ENCODE measurements around the gene PIP5KL1.
A peak's percentile ranks its signal among the peaks of the same experiment; 100 is the strongest.

PIP5KL1 gene

DNA sequence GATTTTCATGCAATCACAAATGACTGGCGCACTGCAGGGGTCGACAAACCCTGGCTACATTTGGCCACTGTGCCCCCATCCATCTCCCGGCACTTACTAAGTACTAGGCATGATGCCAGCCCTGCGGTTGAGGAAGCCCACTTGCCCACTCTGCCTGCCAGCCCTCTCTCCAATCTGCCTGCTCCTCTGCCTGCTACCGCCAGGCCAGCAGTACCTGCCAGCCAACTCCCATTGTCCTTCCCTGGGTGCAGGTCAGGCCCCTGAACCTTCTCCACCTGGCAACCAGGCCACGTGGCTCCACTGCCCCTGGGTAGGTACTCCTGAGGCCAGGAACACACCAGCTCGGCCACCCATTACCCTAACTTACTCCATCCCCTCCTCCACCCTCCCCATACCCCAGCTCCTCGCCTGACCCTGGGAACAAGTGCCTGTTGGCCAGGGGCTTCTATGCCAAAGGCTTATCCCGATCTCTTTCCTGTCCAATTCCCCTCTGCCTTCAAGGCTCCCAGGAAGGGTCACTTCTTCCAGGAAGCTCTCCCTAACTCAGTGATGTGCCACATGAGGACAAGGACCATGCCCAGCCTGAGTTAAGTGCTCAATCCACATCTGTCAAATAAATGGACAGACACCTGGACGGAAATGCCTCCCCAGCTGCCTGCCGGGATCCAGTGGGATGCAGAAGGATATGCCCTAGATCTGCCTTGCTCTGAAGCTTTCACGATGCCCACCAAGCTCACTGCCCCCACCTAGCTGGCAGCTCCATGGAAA is 43.6 kb upstream of the PIP5KL1 start:
- DNase-seq (ENCODE audit: low read depth), result no peak
- no peak overlapping the region for H3K4me3 ChIP-seq (ENCODE audit: low read depth, low read length)
- TF ChIP-seq MYC (IDR thresholded peaks at IDR 0.05; ENCODE audit: low read depth, low read length) (no peak), POLR2A (IDR thresholded peaks at IDR 0.05; ENCODE audit: extremely low read depth, insufficient read length) (no peak)
- TF ChIP-seq, protein P1, sequence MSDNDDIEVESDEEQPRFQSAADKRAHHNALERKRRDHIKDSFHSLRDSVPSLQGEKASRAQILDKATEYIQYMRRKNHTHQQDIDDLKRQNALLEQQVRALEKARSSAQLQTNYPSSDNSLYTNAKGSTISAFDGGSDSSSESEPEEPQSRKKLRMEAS (IDR thresholded peaks at IDR 0.05; ENCODE audit: low read depth, low read length), result no peak
- TF ChIP-seq, protein P2, sequence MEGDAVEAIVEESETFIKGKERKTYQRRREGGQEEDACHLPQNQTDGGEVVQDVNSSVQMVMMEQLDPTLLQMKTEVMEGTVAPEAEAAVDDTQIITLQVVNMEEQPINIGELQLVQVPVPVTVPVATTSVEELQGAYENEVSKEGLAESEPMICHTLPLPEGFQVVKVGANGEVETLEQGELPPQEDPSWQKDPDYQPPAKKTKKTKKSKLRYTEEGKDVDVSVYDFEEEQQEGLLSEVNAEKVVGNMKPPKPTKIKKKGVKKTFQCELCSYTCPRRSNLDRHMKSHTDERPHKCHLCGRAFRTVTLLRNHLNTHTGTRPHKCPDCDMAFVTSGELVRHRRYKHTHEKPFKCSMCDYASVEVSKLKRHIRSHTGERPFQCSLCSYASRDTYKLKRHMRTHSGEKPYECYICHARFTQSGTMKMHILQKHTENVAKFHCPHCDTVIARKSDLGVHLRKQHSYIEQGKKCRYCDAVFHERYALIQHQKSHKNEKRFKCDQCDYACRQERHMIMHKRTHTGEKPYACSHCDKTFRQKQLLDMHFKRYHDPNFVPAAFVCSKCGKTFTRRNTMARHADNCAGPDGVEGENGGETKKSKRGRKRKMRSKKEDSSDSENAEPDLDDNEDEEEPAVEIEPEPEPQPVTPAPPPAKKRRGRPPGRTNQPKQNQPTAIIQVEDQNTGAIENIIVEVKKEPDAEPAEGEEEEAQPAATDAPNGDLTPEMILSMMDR (IDR thresholded peaks at IDR 0.05; ENCODE audit: low read depth, low read length), result no peak

DNA sequence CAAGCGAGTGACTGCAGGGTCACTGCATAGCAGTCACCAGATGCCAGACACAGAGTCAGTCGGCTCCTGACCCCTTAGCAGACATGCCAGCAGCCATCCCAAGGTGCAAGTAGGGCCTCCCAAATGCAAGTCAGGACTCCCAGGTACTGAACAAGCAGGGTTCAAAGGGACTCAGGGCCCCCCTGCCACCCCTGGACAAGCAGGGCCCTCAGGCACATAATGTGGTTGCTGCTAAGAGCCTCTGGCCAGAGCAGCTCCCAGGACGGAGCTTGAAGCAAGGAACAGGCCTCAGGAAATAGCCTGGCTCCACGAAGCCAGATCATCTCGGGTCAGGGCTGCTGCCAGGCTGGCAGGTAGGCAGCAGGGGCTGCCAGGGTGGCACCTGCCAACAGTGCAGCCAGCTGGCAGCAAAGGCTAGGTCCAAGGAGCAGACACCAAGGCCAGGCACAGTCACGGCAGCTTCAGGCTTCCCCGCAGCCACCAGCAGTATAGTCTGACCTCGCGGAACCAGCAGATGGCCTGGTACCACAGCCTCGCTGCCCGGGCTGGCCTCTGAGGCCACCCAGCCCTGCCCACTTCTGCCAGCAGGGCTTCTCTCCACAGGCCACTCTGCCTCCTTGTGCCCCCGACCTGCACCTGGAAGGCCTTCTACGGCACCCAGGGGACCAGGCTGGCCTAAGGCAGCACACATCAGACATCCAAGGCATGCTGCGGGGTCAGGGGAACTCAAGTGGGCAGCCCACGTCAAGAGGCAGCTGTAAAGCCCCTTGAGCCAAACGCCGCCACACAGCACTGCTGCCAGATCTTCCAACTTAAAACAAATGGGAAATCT is 42.8 kb upstream of the PIP5KL1 start:
- TF ChIP-seq MYC (IDR thresholded peaks at IDR 0.05; ENCODE audit: low read depth, low read length), result no peak
- TF ChIP-seq, protein P2 (IDR thresholded peaks at IDR 0.05; ENCODE audit: low read depth, low read length), result no peak
- TF ChIP-seq, protein P1 (IDR thresholded peaks at IDR 0.05; ENCODE audit: low read depth, low read length), result no peak
- TF ChIP-seq POLR2A (IDR thresholded peaks at IDR 0.05; ENCODE audit: extremely low read depth, insufficient read length), result no peak
- no peak for DNase-seq (ENCODE audit: low read depth)
- H3K4me3 ChIP-seq (ENCODE audit: low read depth, low read length), result no peak overlapping the region

DNA sequence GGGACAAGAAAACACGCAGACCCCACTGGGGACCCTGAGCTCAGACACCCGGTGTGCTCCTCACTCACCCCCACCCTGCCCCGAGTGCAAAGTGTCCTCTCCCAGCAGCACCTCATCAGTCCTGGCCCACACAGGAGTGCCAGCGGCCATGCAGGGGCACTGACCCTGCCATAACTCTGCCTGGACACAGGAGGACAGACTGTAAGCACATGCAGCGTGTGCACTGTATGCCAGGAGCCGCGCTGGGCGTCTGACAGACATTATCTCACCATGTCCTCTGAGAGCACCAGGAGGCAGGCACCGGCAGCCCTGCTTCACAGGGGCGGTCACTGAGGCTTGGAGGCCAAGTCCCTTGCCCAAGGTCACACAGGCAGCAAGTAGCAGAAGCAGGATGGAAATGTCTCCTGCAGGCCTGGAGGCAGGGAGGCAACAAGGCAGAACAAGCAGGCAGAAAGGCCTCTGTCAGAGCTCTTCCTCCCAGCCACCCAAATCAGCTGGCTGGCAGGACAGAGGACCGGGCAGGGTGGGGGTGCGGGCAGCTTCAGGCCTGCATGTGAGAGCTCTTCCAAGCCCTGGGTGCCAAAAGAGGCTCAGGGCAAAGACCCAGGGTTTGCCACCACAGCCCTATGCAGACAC is 41.8 kb upstream of the PIP5KL1 start:
- DNase-seq (ENCODE audit: low read depth), result no peak

DNA sequence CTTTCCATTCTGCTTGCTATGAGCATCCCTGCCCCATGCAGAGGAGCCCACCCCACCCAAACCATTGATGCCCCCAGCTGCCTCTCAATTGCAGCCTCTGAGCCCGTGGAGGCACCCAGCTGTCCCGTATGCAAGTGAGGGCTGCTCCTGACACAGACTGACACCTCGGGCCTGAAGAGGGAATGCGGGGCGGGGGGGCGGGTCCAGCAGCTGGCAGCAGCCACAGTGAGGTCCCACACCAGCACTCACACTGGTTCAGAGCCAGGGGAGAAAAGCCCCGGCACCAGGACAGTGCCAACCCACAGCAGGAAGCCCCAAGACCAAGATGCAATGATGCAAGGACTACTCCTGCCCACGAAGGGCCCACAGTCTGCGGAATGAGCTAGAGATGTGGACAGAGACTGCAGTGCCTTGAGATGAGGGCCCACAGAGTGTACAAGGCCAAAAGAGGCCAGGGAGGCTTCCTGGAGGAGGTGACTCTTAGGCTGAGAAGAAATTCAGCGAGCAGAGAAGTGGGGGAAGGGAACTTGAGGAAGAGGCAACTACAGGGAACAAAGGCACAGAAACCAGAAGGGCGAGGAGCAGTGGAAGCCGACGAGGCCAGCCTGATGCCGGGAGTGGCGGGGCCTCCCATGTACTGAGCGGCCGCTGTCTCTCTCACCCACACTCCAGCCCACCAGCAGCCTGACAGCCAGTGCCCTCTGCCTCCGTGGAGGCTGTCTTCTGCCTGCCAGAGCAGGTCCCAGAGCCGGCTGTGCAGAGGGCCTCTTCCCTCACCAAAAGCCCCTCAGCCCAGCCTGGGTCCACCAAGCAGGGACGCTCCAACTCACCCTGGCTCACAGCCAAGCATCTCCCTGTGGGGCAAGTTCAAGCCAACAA is 41.0 kb upstream of the PIP5KL1 start:
- DNase-seq (ENCODE audit: low read depth), result peak; percentile 25
- H3K4me3 ChIP-seq (ENCODE audit: low read depth, low read length), result no peak overlapping the region
- TF ChIP-seq MYC (IDR thresholded peaks at IDR 0.05; ENCODE audit: low read depth, low read length) (no peak), POLR2A (IDR thresholded peaks at IDR 0.05; ENCODE audit: extremely low read depth, insufficient read length) (no peak)
- TF ChIP-seq, protein P2 (IDR thresholded peaks at IDR 0.05; ENCODE audit: low read depth, low read length), result no peak
- TF ChIP-seq, protein P1 (IDR thresholded peaks at IDR 0.05; ENCODE audit: low read depth, low read length), result no peak

More for the DNA sequence above, 41.8 kb upstream of the PIP5KL1 start:
- H3K4me3 ChIP-seq (ENCODE audit: low read depth, low read length), result no peak overlapping the region
- TF ChIP-seq, protein P2 (IDR thresholded peaks at IDR 0.05; ENCODE audit: low read depth, low read length), result no peak
- TF ChIP-seq MYC (IDR thresholded peaks at IDR 0.05; ENCODE audit: low read depth, low read length) (no peak), POLR2A (IDR thresholded peaks at IDR 0.05; ENCODE audit: extremely low read depth, insufficient read length) (no peak)
- TF ChIP-seq, protein P1 (IDR thresholded peaks at IDR 0.05; ENCODE audit: low read depth, low read length), result no peak

All from NB4 (cell line).